Panc1 (cell line): Measurements from ENCODE around the gene ARHGEF37.

Source experiments
- POLR2AphosphoS5 ChIP-seq: IDR thresholded peaks from 2 replicates; pipeline ENCODE4 v1.6.1; 2012; ENCODE audit warnings: mild to moderate bottlenecking, low read depth, low read length, moderate library complexity
- REST ChIP-seq, 2 experiments: IDR thresholded peaks; 2 replicates each; pipeline ENCODE4 v1.6.1; 2011 to 2012; ENCODE audit warnings: low read depth in 2 of 2, control low read depth in 1 of 2, low read length in 1 of 2, mild to moderate bottlenecking in 1 of 2, moderate library complexity in 1 of 2; ENCODE audit not compliant: insufficient read depth in 1 of 2
- TCF7L2 ChIP-seq: IDR thresholded peaks from 2 replicates; pipeline ENCODE4 v1.6.1; 2011; ENCODE audit warnings: mild to moderate bottlenecking, low read depth, low read length, inconsistent platforms
- TF ChIP-seq, protein P1 (sequence below): fragments of 450-650 bp; IDR thresholded peaks from 2 replicates; pipeline ENCODE4 v1.5.1; 2017; ENCODE audit warnings: mild to moderate bottlenecking

- TF ChIP-seq, protein P1, sequence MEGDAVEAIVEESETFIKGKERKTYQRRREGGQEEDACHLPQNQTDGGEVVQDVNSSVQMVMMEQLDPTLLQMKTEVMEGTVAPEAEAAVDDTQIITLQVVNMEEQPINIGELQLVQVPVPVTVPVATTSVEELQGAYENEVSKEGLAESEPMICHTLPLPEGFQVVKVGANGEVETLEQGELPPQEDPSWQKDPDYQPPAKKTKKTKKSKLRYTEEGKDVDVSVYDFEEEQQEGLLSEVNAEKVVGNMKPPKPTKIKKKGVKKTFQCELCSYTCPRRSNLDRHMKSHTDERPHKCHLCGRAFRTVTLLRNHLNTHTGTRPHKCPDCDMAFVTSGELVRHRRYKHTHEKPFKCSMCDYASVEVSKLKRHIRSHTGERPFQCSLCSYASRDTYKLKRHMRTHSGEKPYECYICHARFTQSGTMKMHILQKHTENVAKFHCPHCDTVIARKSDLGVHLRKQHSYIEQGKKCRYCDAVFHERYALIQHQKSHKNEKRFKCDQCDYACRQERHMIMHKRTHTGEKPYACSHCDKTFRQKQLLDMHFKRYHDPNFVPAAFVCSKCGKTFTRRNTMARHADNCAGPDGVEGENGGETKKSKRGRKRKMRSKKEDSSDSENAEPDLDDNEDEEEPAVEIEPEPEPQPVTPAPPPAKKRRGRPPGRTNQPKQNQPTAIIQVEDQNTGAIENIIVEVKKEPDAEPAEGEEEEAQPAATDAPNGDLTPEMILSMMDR, result no peak
- no peak for TF ChIP-seq POLR2AphosphoS5
- no peak for TF ChIP-seq REST (IDR thresholded peaks at IDR 0.05; ENCODE audit: insufficient read depth in 1 of 2, low read depth in 2 of 2, low read length in 1 of 2)
- TF ChIP-seq TCF7L2, result no peak
Measured at GRCh38 chr5:149652697-149653096, 71.4 kb downstream of the ARHGEF37 start.
